ENCODE results near the gene FLT3LG.

The FLT3LG gene

GRCh38 chr19:49520705-49521319, 46.8 kb downstream of the FLT3LG start:
- DNase-seq = no peak

- DNase-seq = no peak
These were observed 50.9 kb downstream of the FLT3LG start for GRCh38 chr19:49524812-49525455.

- DNase-seq = no peak
These were observed 54.3 kb downstream of the FLT3LG start for GRCh38 chr19:49528211-49528771.

GRCh38 chr19:49530708-49531107, 56.7 kb downstream of the FLT3LG start:
- no peak for DNase-seq

GRCh38 chr19:49533551-49534488, 59.8 kb downstream of the FLT3LG start:
- peak; percentile 71 for DNase-seq

GRCh38 chr19:49534632-49535385, 60.8 kb downstream of the FLT3LG start:
- DNase-seq = no peak
